ENCODE data around the gene IL18BP.

Gene IL18BP

GRCh38 chr11:72026090-72026489 lies 27.4 kb downstream of the IL18BP start:
- H3K4me3 ChIP-seq (ENCODE audit: low read depth in 1 of 2, low read length in 2 of 2), result no peak overlapping the region
- H3K36me3 ChIP-seq (ENCODE audit: control insufficient read depth in 1 of 2, insufficient read depth in 2 of 2, low read length in 2 of 2), result peaks cover 46 to 85% of the 10 kb centered on the region in 2 donors
- no peaks in the 10 kb centered on the region for H3K9me3 ChIP-seq (ENCODE audit: control insufficient read depth in 1 of 2, low read length in 2 of 2)
- H3K9ac ChIP-seq (ENCODE audit: low read depth in 1 of 2, low read length in 2 of 2), result no peak overlapping the region
- peaks cover 10 to 15% of the 10 kb centered on the region in 2 donors for H3K4me1 ChIP-seq (ENCODE audit: control insufficient read depth in 1 of 2, insufficient read depth in 2 of 2, low read length in 2 of 2)
- no peak overlapping the region for H3K27ac ChIP-seq (ENCODE audit: low read depth, low read length)
- H3K27me3 ChIP-seq (ENCODE audit: control insufficient read depth in 1 of 2, insufficient read depth in 2 of 2, low read length in 2 of 2), result no peaks in the 10 kb centered on the region

- Histone ChIP-seq H3K9me3 (ENCODE audit: control insufficient read depth in 1 of 2, low read length in 2 of 2) (no peaks in the 10 kb centered on the region), H3K4me3 (ENCODE audit: low read depth in 1 of 2, low read length in 2 of 2) (no peak overlapping the region), H3K27ac (ENCODE audit: low read depth, low read length) (no peak overlapping the region), H3K27me3 (ENCODE audit: control insufficient read depth in 1 of 2, insufficient read depth in 2 of 2, low read length in 2 of 2) (no peaks in the 10 kb centered on the region), H3K4me1 (ENCODE audit: control insufficient read depth in 1 of 2, insufficient read depth in 2 of 2, low read length in 2 of 2) (peaks cover 8 to 11% of the 10 kb centered on the region in 2 donors), H3K9ac (ENCODE audit: low read depth in 1 of 2, low read length in 2 of 2) (no peak overlapping the region), H3K36me3 (ENCODE audit: control insufficient read depth in 1 of 2, insufficient read depth in 2 of 2, low read length in 2 of 2) (peaks cover 21 to 66% of the 10 kb centered on the region in 2 donors)
Measured at GRCh38 chr11:72030472-72031045, 31.9 kb downstream of the IL18BP start.

- no peak overlapping the region for H3K9ac ChIP-seq (ENCODE audit: low read depth in 1 of 2, low read length in 2 of 2)
- peaks cover 37 to 40% of the 10 kb centered on the region in 2 donors for H3K4me1 ChIP-seq (ENCODE audit: control insufficient read depth in 1 of 2, insufficient read depth in 2 of 2, low read length in 2 of 2)
Measured at GRCh38 chr11:72036687-72037086, 38.0 kb downstream of the IL18BP start.

GRCh38 chr11:72037554-72038311 lies 39.0 kb downstream of the IL18BP start:
- Histone ChIP-seq H3K4me3 (ENCODE audit: low read depth in 1 of 2, low read length in 2 of 2) (peak overlapping the region; percentile 77 to 86), H3K27ac (ENCODE audit: low read depth, low read length) (no peak overlapping the region), H3K9ac (ENCODE audit: low read depth in 1 of 2, low read length in 2 of 2) (peak overlapping the region; percentile 38 to 88), H3K4me1 (ENCODE audit: control insufficient read depth in 1 of 2, insufficient read depth in 2 of 2, low read length in 2 of 2) (peaks cover 46 to 49% of the 10 kb centered on the region in 2 donors), H3K27me3 (ENCODE audit: control insufficient read depth in 1 of 2, insufficient read depth in 2 of 2, low read length in 2 of 2) (no peaks in the 10 kb centered on the region), H3K36me3 (ENCODE audit: control insufficient read depth in 1 of 2, insufficient read depth in 2 of 2, low read length in 2 of 2) (peaks cover 3 to 28% of the 10 kb centered on the region in 2 donors), H3K9me3 (ENCODE audit: control insufficient read depth in 1 of 2, low read length in 2 of 2) (no peaks in the 10 kb centered on the region)

More at GRCh38 chr11:72036687-72037086, 38.0 kb downstream of the IL18BP start:
- Histone ChIP-seq H3K27ac (ENCODE audit: low read depth, low read length) (no peak overlapping the region), H3K4me3 (ENCODE audit: low read depth in 1 of 2, low read length in 2 of 2) (no peak overlapping the region), H3K9me3 (ENCODE audit: control insufficient read depth in 1 of 2, low read length in 2 of 2) (no peaks in the 10 kb centered on the region), H3K27me3 (ENCODE audit: control insufficient read depth in 1 of 2, insufficient read depth in 2 of 2, low read length in 2 of 2) (no peaks in the 10 kb centered on the region), H3K36me3 (ENCODE audit: control insufficient read depth in 1 of 2, insufficient read depth in 2 of 2, low read length in 2 of 2) (peaks cover 3 to 28% of the 10 kb centered on the region in 2 donors)

- no peaks in the 10 kb centered on the region for H3K27me3 ChIP-seq (ENCODE audit: control insufficient read depth in 1 of 2, insufficient read depth in 2 of 2, low read length in 2 of 2)
- H3K27ac ChIP-seq (ENCODE audit: low read depth, low read length), result peak overlapping the region; percentile 95
- peaks cover 49 to 53% of the 10 kb centered on the region in 2 donors for H3K4me1 ChIP-seq (ENCODE audit: control insufficient read depth in 1 of 2, insufficient read depth in 2 of 2, low read length in 2 of 2)
- peak overlapping the region; percentile 77 to 86 for H3K4me3 ChIP-seq (ENCODE audit: low read depth in 1 of 2, low read length in 2 of 2)
- peaks cover 3 to 22% of the 10 kb centered on the region in 2 donors for H3K36me3 ChIP-seq (ENCODE audit: control insufficient read depth in 1 of 2, insufficient read depth in 2 of 2, low read length in 2 of 2)
- no peaks in the 10 kb centered on the region for H3K9me3 ChIP-seq (ENCODE audit: control insufficient read depth in 1 of 2, low read length in 2 of 2)
- peak overlapping the region; percentile 76 to 88 for H3K9ac ChIP-seq (ENCODE audit: low read depth in 1 of 2, low read length in 2 of 2)
Measured at GRCh38 chr11:72038491-72038890, 39.8 kb downstream of the IL18BP start.

- Histone ChIP-seq H3K9me3 (ENCODE audit: control insufficient read depth in 1 of 2, low read length in 2 of 2) (no peaks in the 10 kb centered on the region), H3K9ac (ENCODE audit: low read depth in 1 of 2, low read length in 2 of 2) (peak overlapping the region; percentile 76 to 88), H3K27me3 (ENCODE audit: control insufficient read depth in 1 of 2, insufficient read depth in 2 of 2, low read length in 2 of 2) (no peaks in the 10 kb centered on the region), H3K4me1 (ENCODE audit: control insufficient read depth in 1 of 2, insufficient read depth in 2 of 2, low read length in 2 of 2) (peaks cover 49 to 53% of the 10 kb centered on the region in 2 donors), H3K27ac (ENCODE audit: low read depth, low read length) (peak overlapping the region; percentile 95), H3K36me3 (ENCODE audit: control insufficient read depth in 1 of 2, insufficient read depth in 2 of 2, low read length in 2 of 2) (peaks cover 3 to 15% of the 10 kb centered on the region in 2 donors), H3K4me3 (ENCODE audit: low read depth in 1 of 2, low read length in 2 of 2) (peak overlapping the region; percentile 77 to 86)
Measured at GRCh38 chr11:72039031-72039855, 40.5 kb downstream of the IL18BP start.

- Histone ChIP-seq H3K9ac (ENCODE audit: low read depth in 1 of 2, low read length in 2 of 2) (peak overlapping the region; percentile 76 to 88), H3K36me3 (ENCODE audit: control insufficient read depth in 1 of 2, insufficient read depth in 2 of 2, low read length in 2 of 2) (peaks cover 3 to 13% of the 10 kb centered on the region in 2 donors), H3K4me1 (ENCODE audit: control insufficient read depth in 1 of 2, insufficient read depth in 2 of 2, low read length in 2 of 2) (peaks cover 49 to 53% of the 10 kb centered on the region in 2 donors)
Measured at GRCh38 chr11:72039856-72040401, 41.2 kb downstream of the IL18BP start.

GRCh38 chr11:72040491-72041363 lies 42.0 kb downstream of the IL18BP start:
- peak overlapping the region; percentile 76 to 88 for H3K9ac ChIP-seq (ENCODE audit: low read depth in 1 of 2, low read length in 2 of 2)
- peaks cover 49 to 53% of the 10 kb centered on the region in 2 donors for H3K4me1 ChIP-seq (ENCODE audit: control insufficient read depth in 1 of 2, insufficient read depth in 2 of 2, low read length in 2 of 2)
- peak overlapping the region; percentile 95 for H3K27ac ChIP-seq (ENCODE audit: low read depth, low read length)
- H3K36me3 ChIP-seq (ENCODE audit: control insufficient read depth in 1 of 2, insufficient read depth in 2 of 2, low read length in 2 of 2), result peaks cover 0 to 7% of the 10 kb centered on the region in 2 donors
- peak overlapping the region; percentile 77 to 86 for H3K4me3 ChIP-seq (ENCODE audit: low read depth in 1 of 2, low read length in 2 of 2)
- no peaks in the 10 kb centered on the region for H3K9me3 ChIP-seq (ENCODE audit: control insufficient read depth in 1 of 2, low read length in 2 of 2)
- H3K27me3 ChIP-seq (ENCODE audit: control insufficient read depth in 1 of 2, insufficient read depth in 2 of 2, low read length in 2 of 2), result no peaks in the 10 kb centered on the region

More at GRCh38 chr11:72039856-72040401, 41.2 kb downstream of the IL18BP start:
- Histone ChIP-seq H3K27ac (ENCODE audit: low read depth, low read length) (peak overlapping the region; percentile 95), H3K27me3 (ENCODE audit: control insufficient read depth in 1 of 2, insufficient read depth in 2 of 2, low read length in 2 of 2) (no peaks in the 10 kb centered on the region), H3K4me3 (ENCODE audit: low read depth in 1 of 2, low read length in 2 of 2) (peak overlapping the region; percentile 77 to 86), H3K9me3 (ENCODE audit: control insufficient read depth in 1 of 2, low read length in 2 of 2) (no peaks in the 10 kb centered on the region)

Data from duodenal mucosa (tissue), 2 donors.